Amniotic stem cell (primary cell): Measurements from ENCODE around the gene ITGB6.
A peak's percentile ranks its signal among the peaks of the same experiment; 100 is the strongest.
"Not testable (repeated sequence)": the region's sequence is repeated elsewhere in the genome, so short reads cannot be mapped to it uniquely, and the experiment has no call there.

Experiments used
- DNase-seq: peaks from one replicate; lab custom pipeline; 2025; lab: John Stamatoyannopoulos, UW

The ITGB6 gene

GRCh38 chr2:160139991-160140390, 60.1 kb downstream of the ITGB6 start:
- peak; percentile 6 for DNase-seq

- DNase-seq = no peak
Observed at GRCh38 chr2:160139350-160139749, 60.7 kb downstream of the ITGB6 start.

- no peak for DNase-seq
Observed at GRCh38 chr2:160138406-160138805, 61.7 kb downstream of the ITGB6 start.

- DNase-seq = no peak
Observed at GRCh38 chr2:160137464-160137863, 62.6 kb downstream of the ITGB6 start.

GRCh38 chr2:160132761-160133160, 67.3 kb downstream of the ITGB6 start:
- DNase-seq = no peak

GRCh38 chr2:160126756-160127155, 73.3 kb downstream of the ITGB6 start:
- DNase-seq = no peak

GRCh38 chr2:160126315-160126714, 73.8 kb downstream of the ITGB6 start:
- no peak for DNase-seq

GRCh38 chr2:160125828-160126227, 74.2 kb downstream of the ITGB6 start:
- DNase-seq = no peak

- no peak for DNase-seq
Observed at GRCh38 chr2:160125366-160125765, 74.7 kb downstream of the ITGB6 start.

- no peak for DNase-seq
Observed at GRCh38 chr2:160124571-160124970, 75.5 kb downstream of the ITGB6 start.

- DNase-seq = not testable (repeated sequence)
Observed at GRCh38 chr2:160114721-160115120, 85.4 kb downstream of the ITGB6 start.

- DNase-seq = no peak
Observed at GRCh38 chr2:160114020-160114419, 86.1 kb downstream of the ITGB6 start.

GRCh38 chr2:160111951-160112798, 87.9 kb downstream of the ITGB6 start:
- no peak for DNase-seq

- no peak for DNase-seq
Observed at GRCh38 chr2:160110674-160111239, 89.3 kb downstream of the ITGB6 start.

GRCh38 chr2:160109939-160110673, 90.0 kb downstream of the ITGB6 start:
- peak; percentile 69 for DNase-seq

GRCh38 chr2:160109243-160109642, 90.8 kb downstream of the ITGB6 start:
- no peak for DNase-seq

- DNase-seq = no peak
Observed at GRCh38 chr2:160108646-160109045, 91.4 kb downstream of the ITGB6 start.

GRCh38 chr2:160105366-160105765, 94.7 kb downstream of the ITGB6 start:
- DNase-seq = no peak

GRCh38 chr2:160104115-160104514, 96.0 kb downstream of the ITGB6 start:
- DNase-seq = no peak

- DNase-seq = no peak
Observed at GRCh38 chr2:160097326-160097725, 102.7 kb downstream of the ITGB6 start.

GRCh38 chr2:160096409-160096808, 103.7 kb downstream of the ITGB6 start:
- no peak for DNase-seq

- no peak for DNase-seq
Observed at GRCh38 chr2:160092445-160092844, 107.6 kb downstream of the ITGB6 start.

GRCh38 chr2:160091381-160091780, 108.7 kb downstream of the ITGB6 start:
- no peak for DNase-seq
